A549 (cell line): ENCODE results near the gene RBM17. TPM values are rescaled to one million over a fixed set of nuclear protein-coding genes. Genes with fewer than 3 reads are reported as not detected.

ENCODE experiments used
- ATAC-seq, 2 experiments: fragments of 200-7000 bp in 1 of 2; fragments of >200 bp in 1 of 2; cut with Nextera tagmentation in 1 of 2; cut with Tn5 transposase in 1 of 2; 3 replicates each; pipeline versions ENCODE4 v1.8.0 to v1.9.1; 2018 to 2020; ENCODE audit warnings: mild to moderate bottlenecking in 1 of 2, moderate library complexity in 1 of 2
- CTCF ChIA-PET: fragments of 300-600 bp; sonication (Branson Sonifier 250); formaldehyde crosslinking; extraction: SDS; loops from one replicate; lab custom pipeline; 2021; ENCODE audit warnings: antibody characterized with exemption, inconsistent platforms; lab: Yijun Ruan, JAX
- POLR2A ChIA-PET: fragments of 350-600 bp; formaldehyde crosslinking; extraction: SDS; loops from one replicate; lab custom pipeline; 2021; ENCODE audit warnings: antibody characterized with exemption, inconsistent platforms; lab: Yijun Ruan, JAX
- DNase-seq, 2 experiments: peaks; one replicate each; pipeline versions ENCODE4 v3.0.0 to v3.0.0-alpha.2; 2011 to 2016; ENCODE audit warnings: low read depth in 1 of 2, low spot score in 1 of 2
- FAIRE-seq: peaks from 2 replicates; lab custom pipeline; 2011; peaks lifted over from hg19 to GRCh38; lab: Jason Lieb, UNC
- H3K27ac ChIP-seq, 2 experiments: fragments of >200 bp; sonication (Bioruptor Twin); formaldehyde crosslinking; 3 replicates each; pipeline ENCODE4 v1.5.1; 2016 to 2017
- H3K4me1 ChIP-seq: fragments of >200 bp; sonication (Bioruptor Twin); formaldehyde crosslinking; 3 replicates; pipeline ENCODE4 v1.6.1; 2016
- H3K4me2 ChIP-seq: fragments of >200 bp; sonication (Bioruptor Twin); formaldehyde crosslinking; 3 replicates; pipeline ENCODE4 v1.6.1; 2016
- H3K4me3 ChIP-seq: fragments of >200 bp; sonication (Bioruptor Twin); formaldehyde crosslinking; 3 replicates; pipeline ENCODE4 v1.5.1; 2016
- H3K9me3 ChIP-seq: fragments of >200 bp; sonication (Bioruptor Twin); formaldehyde crosslinking; 3 replicates; pipeline ENCODE4 v1.6.1; 2016
- BHLHE40 ChIP-seq: IDR thresholded peaks from 2 replicates; pipeline ENCODE4 v1.6.1; 2012; ENCODE audit warnings: low read depth, low read length, inconsistent platforms
- CBX8 ChIP-seq: fragments of 200-600 bp; sonication (generic); IDR thresholded peaks from 2 replicates; pipeline ENCODE4 v1.6.1; 2016
- CTCF ChIP-seq: fragments of >200 bp; sonication (Bioruptor Twin); formaldehyde crosslinking; IDR thresholded peaks from 3 replicates; pipeline ENCODE4 v1.5.1; 2016
- FOSL2 ChIP-seq, 2 experiments: fragments of 450-650 bp in 1 of 2; fragments of >200 bp in 1 of 2; sonication (Bioruptor Twin) in 1 of 2; formaldehyde crosslinking; IDR thresholded peaks; 2 replicates each; pipeline versions ENCODE4 v1.5.0 to v1.6.1; 2016 to 2020; ENCODE audit warnings: mild to moderate bottlenecking in 1 of 2, moderate library complexity in 1 of 2
- GATA3 ChIP-seq: IDR thresholded peaks from 2 replicates; pipeline ENCODE4 v1.6.1; 2012; ENCODE audit warnings: borderline replicate concordance
- HDAC2 ChIP-seq: fragments of 200-600 bp; sonication (generic); IDR thresholded peaks from 2 replicates; pipeline ENCODE4 v1.6.1; 2016
- HOXA7 ChIP-seq: fragments of 250-450 bp; sonication (Bioruptor Pico); IDR thresholded peaks from 2 replicates; pipeline ENCODE4 v1.5.0; 2020; ENCODE audit warnings: mild to moderate bottlenecking, moderate library complexity
- NR3C1 ChIP-seq: fragments of >200 bp; sonication (Bioruptor Twin); formaldehyde crosslinking; IDR thresholded peaks from 3 replicates; pipeline ENCODE4 v1.6.1; 2017
- POLR2AphosphoS2 ChIP-seq: conservative IDR thresholded peaks from 2 replicates; pipeline ENCODE4 v1.6.1; 2012; ENCODE audit warnings: low read length, improper control_type of control experiment, inconsistent platforms
- RCOR1 ChIP-seq: fragments of 150-350 bp; IDR thresholded peaks from 2 replicates; pipeline ENCODE4 v1.6.1; 2014; ENCODE audit warnings: antibody characterized with exemption, low read length, low read depth
- RFX5 ChIP-seq: fragments of 450-650 bp; IDR thresholded peaks from 2 replicates; pipeline ENCODE4 v1.7.1; 2014; ENCODE audit warnings: antibody characterized with exemption, mild to moderate bottlenecking, moderate library complexity
- SMC3 ChIP-seq: fragments of >200 bp; sonication (Bioruptor Twin); formaldehyde crosslinking; IDR thresholded peaks from 3 replicates; pipeline ENCODE4 v1.6.1; 2018; ENCODE audit warnings: inconsistent platforms
- SREBF2 ChIP-seq: fragments of 450-650 bp; IDR thresholded peaks from 2 replicates; pipeline ENCODE4 v1.6.1; 2014; ENCODE audit warnings: mild to moderate bottlenecking, moderate library complexity
- USF2 ChIP-seq: fragments of 450-650 bp; IDR thresholded peaks from 2 replicates; pipeline ENCODE4 v1.6.1; 2014; ENCODE audit warnings: antibody characterized with exemption
- ZC3H11A ChIP-seq: fragments of 450-650 bp; IDR thresholded peaks from 2 replicates; pipeline ENCODE4 v1.6.1; 2014; ENCODE audit warnings: antibody characterized with exemption, mild to moderate bottlenecking
- ZNF302 ChIP-seq: fragments of 250-450 bp; sonication (Bioruptor Pico); IDR thresholded peaks from 2 replicates; pipeline ENCODE4 v1.9.0; 2021; ENCODE audit warnings: inconsistent platforms, mild to moderate bottlenecking, moderate library complexity
- WGBS: methylation state at CpG from one replicate; pipeline ENCODE4 v1.1.6; 2017; ENCODE audit errors: missing lambda C conversion rate; 5-methylcytosine and 5-hydroxymethylcytosine counted together
- polyA plus RNA-seq, 4 experiments: library from polyadenylated mRNA; depleted of rRNA in 3 of 4; stranded (reverse); fragments of >200 nt; fragmentation: RNase III in 1 of 4; extraction: RNeasy Plus Mini Kit Qiagen cat#74134 plus additional on column Dnase treatment in 1 of 4; gene quantifications; 2 replicates in 3 of 4; 3 replicates in 1 of 4; pipeline ENCODE4 v1.2.3, GENCODE V29; 2011 to 2017
- TF ChIP-seq, protein P1 (sequence below): IDR thresholded peaks from 2 replicates; pipeline ENCODE4 v1.6.1; 2012
- TF ChIP-seq, protein P2 (sequence below): fragments of 200-600 bp; sonication (generic); IDR thresholded peaks from 2 replicates; pipeline ENCODE4 v1.6.1; 2016; ENCODE audit warnings: antibody characterized with exemption, mild to moderate bottlenecking, moderate library complexity
- TF ChIP-seq, protein P3 (sequence below): fragments of 250-450 bp; sonication (Bioruptor Pico); IDR thresholded peaks from 2 replicates; pipeline ENCODE4 v1.5.0; 2021; ENCODE audit warnings: mild to moderate bottlenecking, moderate library complexity, borderline replicate concordance

RBM17 gene
- polyA plus RNA-seq, 2 of the 4 experiments (the other 2 are of a cell fraction): 75.2 to 121 TPM

DNA sequence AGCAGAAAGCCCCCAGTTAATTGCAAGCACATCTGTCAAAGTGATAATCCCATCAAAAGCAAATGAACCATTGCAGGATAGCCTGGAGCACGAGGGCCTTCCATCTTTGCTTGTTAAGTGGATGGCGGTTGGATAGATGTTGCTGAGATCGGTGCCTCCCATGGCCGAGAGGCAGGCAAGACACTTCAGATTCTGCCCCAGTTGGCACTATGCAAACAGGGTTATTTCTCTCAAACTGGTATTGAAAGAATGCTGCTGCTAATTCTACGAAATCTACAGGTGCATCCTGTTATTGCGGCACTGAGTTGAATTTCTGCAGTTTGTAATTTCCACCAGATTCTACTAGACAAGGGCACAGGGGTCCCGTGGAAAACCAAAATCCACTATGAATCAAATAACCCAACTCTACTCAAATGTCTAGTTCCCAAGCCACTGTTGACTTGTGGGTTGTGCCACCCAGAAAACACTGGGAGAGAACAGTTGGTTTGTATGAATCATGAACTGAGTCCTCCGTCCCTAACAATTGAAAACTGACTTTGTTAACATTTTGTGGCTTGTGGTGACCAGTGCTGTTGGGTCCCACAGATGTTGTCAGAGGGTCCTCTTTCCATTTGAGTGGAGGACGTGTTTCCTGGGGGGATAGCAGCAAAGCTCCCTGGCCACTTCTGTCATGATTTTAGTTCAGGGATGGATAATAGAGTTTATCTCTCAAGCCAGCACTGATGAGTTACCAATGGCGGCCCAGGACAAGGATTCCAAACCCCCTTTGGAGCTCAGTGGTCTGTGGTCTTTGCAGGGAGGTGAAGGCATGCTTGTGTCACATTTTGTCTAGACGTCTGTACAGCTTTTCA, 19.5 kb upstream of the RBM17 start:
- Histone ChIP-seq H3K4me2 (no peak overlapping the region), H3K4me1 (no peaks in the 10 kb centered on the region), H3K27ac (no peak overlapping the region), H3K4me3 (no peak overlapping the region), H3K9me3 (no peaks in the 10 kb centered on the region)
- POLR2A ChIA-PET: no interaction called here
- ATAC-seq: no peak
- no peak for DNase-seq
- 36% methylated on average over 11 of the region's 11 CpGs for WGBS
- CTCF ChIA-PET: interaction anchor here (3.2 to 3.3 kb wide), 2 partner anchors 17 to 18 kb away, joined by 13 to 17 read pairs; no protein-coding TSS in a partner anchor
- TF ChIP-seq CBX8 (no peak), ZC3H11A (no peak), USF2 (no peak), HDAC2 (no peak), SMC3 (no peak), RFX5 (no peak), GATA3 (no peak), SREBF2 (no peak), RCOR1 (no peak), POLR2AphosphoS2 (no peak), FOSL2 (IDR thresholded peaks at IDR 0.05) (no peak), FOSL2 (CRISPR knock-in tag; IDR thresholded peaks at IDR 0.05) (no peak), BHLHE40 (no peak), HOXA7 (CRISPR knock-in tag) (no peak), CTCF (no peak), ZNF302 (CRISPR knock-in tag) (no peak), NR3C1 (no peak)
- TF ChIP-seq, protein P1, sequence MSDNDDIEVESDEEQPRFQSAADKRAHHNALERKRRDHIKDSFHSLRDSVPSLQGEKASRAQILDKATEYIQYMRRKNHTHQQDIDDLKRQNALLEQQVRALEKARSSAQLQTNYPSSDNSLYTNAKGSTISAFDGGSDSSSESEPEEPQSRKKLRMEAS: no peak
- TF ChIP-seq, protein P2, sequence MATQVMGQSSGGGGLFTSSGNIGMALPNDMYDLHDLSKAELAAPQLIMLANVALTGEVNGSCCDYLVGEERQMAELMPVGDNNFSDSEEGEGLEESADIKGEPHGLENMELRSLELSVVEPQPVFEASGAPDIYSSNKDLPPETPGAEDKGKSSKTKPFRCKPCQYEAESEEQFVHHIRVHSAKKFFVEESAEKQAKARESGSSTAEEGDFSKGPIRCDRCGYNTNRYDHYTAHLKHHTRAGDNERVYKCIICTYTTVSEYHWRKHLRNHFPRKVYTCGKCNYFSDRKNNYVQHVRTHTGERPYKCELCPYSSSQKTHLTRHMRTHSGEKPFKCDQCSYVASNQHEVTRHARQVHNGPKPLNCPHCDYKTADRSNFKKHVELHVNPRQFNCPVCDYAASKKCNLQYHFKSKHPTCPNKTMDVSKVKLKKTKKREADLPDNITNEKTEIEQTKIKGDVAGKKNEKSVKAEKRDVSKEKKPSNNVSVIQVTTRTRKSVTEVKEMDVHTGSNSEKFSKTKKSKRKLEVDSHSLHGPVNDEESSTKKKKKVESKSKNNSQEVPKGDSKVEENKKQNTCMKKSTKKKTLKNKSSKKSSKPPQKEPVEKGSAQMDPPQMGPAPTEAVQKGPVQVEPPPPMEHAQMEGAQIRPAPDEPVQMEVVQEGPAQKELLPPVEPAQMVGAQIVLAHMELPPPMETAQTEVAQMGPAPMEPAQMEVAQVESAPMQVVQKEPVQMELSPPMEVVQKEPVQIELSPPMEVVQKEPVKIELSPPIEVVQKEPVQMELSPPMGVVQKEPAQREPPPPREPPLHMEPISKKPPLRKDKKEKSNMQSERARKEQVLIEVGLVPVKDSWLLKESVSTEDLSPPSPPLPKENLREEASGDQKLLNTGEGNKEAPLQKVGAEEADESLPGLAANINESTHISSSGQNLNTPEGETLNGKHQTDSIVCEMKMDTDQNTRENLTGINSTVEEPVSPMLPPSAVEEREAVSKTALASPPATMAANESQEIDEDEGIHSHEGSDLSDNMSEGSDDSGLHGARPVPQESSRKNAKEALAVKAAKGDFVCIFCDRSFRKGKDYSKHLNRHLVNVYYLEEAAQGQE: no peak
- TF ChIP-seq, protein P3, sequence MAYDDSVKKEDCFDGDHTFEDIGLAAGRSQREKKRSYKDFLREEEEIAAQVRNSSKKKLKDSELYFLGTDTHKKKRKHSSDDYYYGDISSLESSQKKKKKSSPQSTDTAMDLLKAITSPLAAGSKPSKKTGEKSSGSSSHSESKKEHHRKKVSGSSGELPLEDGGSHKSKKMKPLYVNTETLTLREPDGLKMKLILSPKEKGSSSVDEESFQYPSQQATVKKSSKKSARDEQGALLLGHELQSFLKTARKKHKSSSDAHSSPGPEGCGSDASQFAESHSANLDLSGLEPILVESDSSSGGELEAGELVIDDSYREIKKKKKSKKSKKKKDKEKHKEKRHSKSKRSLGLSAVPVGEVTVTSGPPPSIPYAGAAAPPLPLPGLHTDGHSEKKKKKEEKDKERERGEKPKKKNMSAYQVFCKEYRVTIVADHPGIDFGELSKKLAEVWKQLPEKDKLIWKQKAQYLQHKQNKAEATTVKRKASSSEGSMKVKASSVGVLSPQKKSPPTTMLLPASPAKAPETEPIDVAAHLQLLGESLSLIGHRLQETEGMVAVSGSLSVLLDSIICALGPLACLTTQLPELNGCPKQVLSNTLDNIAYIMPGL: no peak
- no peak for FAIRE-seq
